OCI-LY7 (cell line): ENCODE data around the gene SLC6A5. TPM values are rescaled to one million over a fixed set of nuclear protein-coding genes. Genes with fewer than 3 reads are reported as not detected.

ENCODE experiments used
- BruUV-seq: library from RNA; stranded (reverse); fragments of 400-500 nt; replicated peaks from 2 replicates; lab custom pipeline; 2021; lab: Mats Ljungman, UMichigan
- CTCF ChIA-PET: fragments of 300-600 bp; sonication (Branson Sonifier 250); formaldehyde crosslinking; loops from one replicate; lab custom pipeline; 2022; ENCODE audit warnings: antibody characterized with exemption; ENCODE audit not compliant: unreplicated experiment; lab: Charles Lee
- POLR2A ChIA-PET: fragments of 300-600 bp; sonication (Branson Sonifier 250); formaldehyde crosslinking; loops from one replicate; lab custom pipeline; 2022; ENCODE audit warnings: antibody characterized with exemption; lab: Charles Lee
- DNase-seq: peaks from one replicate; pipeline ENCODE4 v3.0.0-alpha.2; 2015; ENCODE audit warnings: low spot score
- H2AFZ ChIP-seq: fragments of 200-600 bp; sonication (generic), shearing (Covaris generic); 2 replicates; pipeline ENCODE4 v1.6.1; 2014; ENCODE audit warnings: mild to moderate bottlenecking, antibody characterized with exemption, low read length, moderate library complexity
- H3K27ac ChIP-seq: fragments of 200-600 bp; sonication (generic); 2 replicates; pipeline ENCODE4 v1.5.1; 2014; ENCODE audit warnings: mixed run types, low read depth, mild to moderate bottlenecking, moderate library complexity, low read length, inconsistent platforms; ENCODE audit not compliant: poor library complexity, severe bottlenecking
- H3K36me3 ChIP-seq: fragments of 200-600 bp; sonication (generic); 2 replicates; pipeline ENCODE4 v1.6.1; 2014; ENCODE audit warnings: mild to moderate bottlenecking, antibody characterized with exemption, low read length, moderate library complexity, mixed read lengths; ENCODE audit not compliant: insufficient read depth
- H3K4me1 ChIP-seq: fragments of 200-600 bp; sonication (generic); 2 replicates; pipeline ENCODE4 v1.5.1; 2014; ENCODE audit warnings: mild to moderate bottlenecking, low read length; ENCODE audit not compliant: insufficient read depth, poor library complexity, severe bottlenecking
- H3K4me2 ChIP-seq: fragments of 200-600 bp; sonication (generic); 2 replicates; pipeline ENCODE4 v1.6.1; 2014; ENCODE audit warnings: mild to moderate bottlenecking, low read length
- H3K4me3 ChIP-seq: fragments of 200-600 bp; sonication (generic); 2 replicates; pipeline ENCODE4 v1.5.1; 2014; ENCODE audit warnings: mild to moderate bottlenecking, low read depth, low read length; ENCODE audit not compliant: poor library complexity, severe bottlenecking
- H3K79me2 ChIP-seq: fragments of 200-600 bp; sonication (generic); 2 replicates; pipeline ENCODE4 v1.6.1; 2016; ENCODE audit warnings: low read depth, mild to moderate bottlenecking, low read length, moderate library complexity, mixed read lengths; ENCODE audit not compliant: insufficient read depth
- H3K9me2 ChIP-seq: fragments of 200-600 bp; sonication (generic); 2 replicates; pipeline ENCODE4 v1.6.1; 2016; ENCODE audit warnings: mild to moderate bottlenecking, low read length, mixed read lengths; ENCODE audit not compliant: insufficient read depth
- H3K9me3 ChIP-seq: fragments of 200-600 bp; sonication (generic); 2 replicates; pipeline ENCODE4 v1.6.1; 2014; ENCODE audit warnings: mild to moderate bottlenecking, mixed run types, low read length, mixed read lengths
- H4K20me1 ChIP-seq: fragments of 200-600 bp; sonication (generic); 2 replicates; pipeline ENCODE4 v1.6.1; 2014; ENCODE audit warnings: mild to moderate bottlenecking, antibody characterized with exemption, low read length, moderate library complexity, mixed read lengths; ENCODE audit not compliant: insufficient read depth
- EZH2phosphoT487 ChIP-seq: fragments of 200-600 bp; sonication (generic); IDR thresholded peaks from 2 replicates; pipeline ENCODE4 v1.6.1; 2018; ENCODE audit warnings: low read depth, borderline replicate concordance, mild to moderate bottlenecking, mixed run types, antibody characterized with exemption, low read length, moderate library complexity, mixed read lengths
- intact Hi-C: fragments of 100-400 bp; cut with micrococcal nuclease; formaldehyde crosslinking; loops from one replicate; pipeline ENCODE4 v1.10.0; 2022; ENCODE audit not compliant: unreplicated experiment
- total RNA-seq, 2 experiments: library from RNA; depleted of rRNA in 1 of 2; stranded (reverse); fragments of >200 nt in 1 of 2; shearing (Covaris generic) in 1 of 2; gene quantifications; 2 replicates each; pipeline ENCODE4 v1.2.3, GENCODE V29; 2014 to 2022
- TF ChIP-seq, protein P1 (sequence below): fragments of 200-600 bp; sonication (generic); conservative IDR thresholded peaks from 2 replicates; pipeline ENCODE4 v1.5.1; 2014; ENCODE audit warnings: mild to moderate bottlenecking, antibody characterized with exemption, low read length, moderate library complexity, mixed read lengths

SLC6A5 gene
- total RNA-seq, 2 experiments from 2014 or later = not detected

DNA sequence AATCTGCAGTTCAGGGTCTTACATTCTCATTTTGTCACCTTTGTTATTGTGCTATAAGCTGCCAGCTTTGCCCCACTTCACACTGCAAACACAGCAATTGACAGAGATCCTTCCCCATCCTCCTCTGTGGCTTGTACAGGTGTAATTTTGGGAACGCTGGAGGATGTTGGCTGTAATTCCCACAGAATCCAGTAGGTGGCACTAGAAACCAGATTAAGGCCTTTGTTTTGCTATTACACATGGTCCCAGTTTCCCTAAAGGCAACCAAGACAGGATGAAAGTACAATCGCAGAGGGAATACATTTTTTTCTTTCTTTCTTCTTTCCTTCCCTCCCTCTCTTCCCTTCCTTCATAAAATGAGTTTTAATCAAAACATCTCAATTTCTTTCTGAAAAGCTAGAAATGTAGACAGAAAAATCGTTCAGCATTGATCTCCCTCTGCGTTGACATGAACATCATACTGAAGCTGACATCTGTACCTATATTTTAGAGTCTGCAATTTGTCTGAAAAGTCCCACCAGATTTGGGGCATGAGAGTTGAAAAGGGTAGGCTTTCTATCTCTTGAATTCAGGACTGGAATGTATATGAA lies 48.7 kb downstream of the SLC6A5 start:
- Histone ChIP-seq H3K9me3 (no peaks in the 10 kb centered on the region), H3K36me3 (no peaks in the 10 kb centered on the region), H3K4me1 (no peaks in the 10 kb centered on the region), H2AFZ (no peak overlapping the region), H3K79me2 (no peaks in the 10 kb centered on the region), H3K4me2 (no peak overlapping the region), H3K27ac (no peak overlapping the region), H3K9me2 (no peaks in the 10 kb centered on the region), H3K4me3 (no peak overlapping the region), H4K20me1 (no peaks in the 10 kb centered on the region)
- intact Hi-C loops = loop anchor here (2.0 to 5.0 kb wide), 3 partner anchors 25 to 1484 kb away; no protein-coding TSS in a partner anchor
- ChIA-PET CTCF (no interaction called here), POLR2A (interaction anchor here (0.6 kb wide), 1 partner anchor 25 kb away, joined by 3 read pairs; no protein-coding TSS in a partner anchor)
- DNase-seq = peak; percentile 43
- TF ChIP-seq, protein P1, sequence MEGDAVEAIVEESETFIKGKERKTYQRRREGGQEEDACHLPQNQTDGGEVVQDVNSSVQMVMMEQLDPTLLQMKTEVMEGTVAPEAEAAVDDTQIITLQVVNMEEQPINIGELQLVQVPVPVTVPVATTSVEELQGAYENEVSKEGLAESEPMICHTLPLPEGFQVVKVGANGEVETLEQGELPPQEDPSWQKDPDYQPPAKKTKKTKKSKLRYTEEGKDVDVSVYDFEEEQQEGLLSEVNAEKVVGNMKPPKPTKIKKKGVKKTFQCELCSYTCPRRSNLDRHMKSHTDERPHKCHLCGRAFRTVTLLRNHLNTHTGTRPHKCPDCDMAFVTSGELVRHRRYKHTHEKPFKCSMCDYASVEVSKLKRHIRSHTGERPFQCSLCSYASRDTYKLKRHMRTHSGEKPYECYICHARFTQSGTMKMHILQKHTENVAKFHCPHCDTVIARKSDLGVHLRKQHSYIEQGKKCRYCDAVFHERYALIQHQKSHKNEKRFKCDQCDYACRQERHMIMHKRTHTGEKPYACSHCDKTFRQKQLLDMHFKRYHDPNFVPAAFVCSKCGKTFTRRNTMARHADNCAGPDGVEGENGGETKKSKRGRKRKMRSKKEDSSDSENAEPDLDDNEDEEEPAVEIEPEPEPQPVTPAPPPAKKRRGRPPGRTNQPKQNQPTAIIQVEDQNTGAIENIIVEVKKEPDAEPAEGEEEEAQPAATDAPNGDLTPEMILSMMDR = peak; percentile 92
- no peak for TF ChIP-seq EZH2phosphoT487
- no TSS peak for BruUV-seq

DNA sequence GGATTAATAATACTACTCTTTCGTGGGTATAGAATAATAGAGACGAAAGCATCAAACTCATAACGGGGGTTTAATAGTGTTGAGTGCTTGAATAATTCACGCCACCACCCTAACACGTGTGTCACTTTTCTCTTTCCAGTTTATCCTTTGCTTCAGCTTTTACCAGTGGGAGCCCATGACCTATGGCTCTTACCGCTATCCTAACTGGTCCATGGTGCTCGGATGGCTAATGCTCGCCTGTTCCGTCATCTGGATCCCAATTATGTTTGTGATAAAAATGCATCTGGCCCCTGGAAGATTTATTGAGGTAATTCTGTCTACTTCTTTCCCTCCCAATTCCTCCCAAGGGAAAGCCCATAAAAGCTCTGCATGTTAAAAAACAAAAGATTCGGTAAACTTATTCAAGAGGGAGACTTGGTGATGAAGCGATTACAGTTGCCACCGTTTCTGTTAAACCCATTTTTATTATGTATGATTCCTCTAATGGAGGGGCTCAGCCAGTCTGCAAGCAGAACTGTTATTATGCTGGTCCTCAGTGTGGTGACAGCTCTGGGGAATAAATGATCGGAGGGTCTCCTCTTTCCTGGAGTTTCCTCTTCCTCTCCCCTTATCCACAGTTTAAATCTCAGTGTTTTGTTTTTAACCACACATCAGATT lies 52.9 kb downstream of the SLC6A5 start:
- CTCF ChIA-PET = no interaction called here

More for the DNA sequence above, 52.9 kb downstream of the SLC6A5 start:
- Histone ChIP-seq H3K27ac (no peak overlapping the region), H3K9me2 (no peaks in the 10 kb centered on the region), H4K20me1 (no peaks in the 10 kb centered on the region), H3K4me1 (no peaks in the 10 kb centered on the region), H3K4me3 (no peak overlapping the region), H2AFZ (no peak overlapping the region), H3K9me3 (no peaks in the 10 kb centered on the region), H3K79me2 (no peaks in the 10 kb centered on the region), H3K4me2 (no peak overlapping the region), H3K36me3 (no peaks in the 10 kb centered on the region)
- intact Hi-C loops = loop anchor here (10.0 kb wide), 1 partner anchor 1653 kb away; no protein-coding TSS in a partner anchor
- TF ChIP-seq EZH2phosphoT487 = no peak
- TF ChIP-seq, protein P1 = no peak
- DNase-seq = no peak
- BruUV-seq = no TSS peak
- POLR2A ChIA-PET = no interaction called here
